Sigmoid colon (tissue), 4 donors: ENCODE measurements around the gene LMBR1.

Experiments used
- EP300 ChIP-seq, 4 donors: sonication (generic); formaldehyde crosslinking; IDR thresholded peaks; one replicate each; pipeline ENCODE4 v1.6.1; 2017; ENCODE audit warnings: antibody characterized with exemption in 4 of 4
- POLR2A ChIP-seq, 2 donors: fragments of 450-650 bp; IDR thresholded peaks; one replicate each; pipeline ENCODE4 v1.6.1; 2016; ENCODE audit warnings: antibody characterized with exemption in 2 of 2, mild to moderate bottlenecking in 2 of 2, moderate library complexity in 2 of 2
- TF ChIP-seq, protein P1 (sequence below), 4 experiments: fragments of 450-650 bp in 3 of 4; fragments of 200-600 bp in 1 of 4; IDR thresholded peaks; one replicate each; pipeline ENCODE4 v1.5.1; 2016 to 2019; ENCODE audit warnings: antibody characterized with exemption in 4 of 4, mild to moderate bottlenecking in 3 of 4, moderate library complexity in 2 of 4

DNA sequence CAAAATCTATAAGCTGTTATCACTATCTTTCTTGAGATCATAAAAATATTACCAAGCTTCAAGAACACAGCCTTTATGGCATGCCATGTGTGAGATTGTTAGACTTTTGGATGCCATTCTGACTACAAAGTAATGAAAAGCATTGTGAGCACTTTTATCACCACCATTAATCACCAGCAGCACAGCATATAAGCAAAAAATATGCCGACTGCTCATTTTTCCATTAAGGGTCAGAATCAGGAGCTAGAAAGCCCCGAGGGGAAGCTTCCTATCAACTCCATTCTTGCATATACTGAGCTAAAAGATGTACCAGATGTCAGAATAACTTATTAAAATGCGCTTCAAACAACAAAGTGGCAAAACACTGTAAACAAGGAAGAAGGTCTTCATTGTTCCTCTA, 114.3 kb downstream of the LMBR1 start:
- TF ChIP-seq, protein P1, sequence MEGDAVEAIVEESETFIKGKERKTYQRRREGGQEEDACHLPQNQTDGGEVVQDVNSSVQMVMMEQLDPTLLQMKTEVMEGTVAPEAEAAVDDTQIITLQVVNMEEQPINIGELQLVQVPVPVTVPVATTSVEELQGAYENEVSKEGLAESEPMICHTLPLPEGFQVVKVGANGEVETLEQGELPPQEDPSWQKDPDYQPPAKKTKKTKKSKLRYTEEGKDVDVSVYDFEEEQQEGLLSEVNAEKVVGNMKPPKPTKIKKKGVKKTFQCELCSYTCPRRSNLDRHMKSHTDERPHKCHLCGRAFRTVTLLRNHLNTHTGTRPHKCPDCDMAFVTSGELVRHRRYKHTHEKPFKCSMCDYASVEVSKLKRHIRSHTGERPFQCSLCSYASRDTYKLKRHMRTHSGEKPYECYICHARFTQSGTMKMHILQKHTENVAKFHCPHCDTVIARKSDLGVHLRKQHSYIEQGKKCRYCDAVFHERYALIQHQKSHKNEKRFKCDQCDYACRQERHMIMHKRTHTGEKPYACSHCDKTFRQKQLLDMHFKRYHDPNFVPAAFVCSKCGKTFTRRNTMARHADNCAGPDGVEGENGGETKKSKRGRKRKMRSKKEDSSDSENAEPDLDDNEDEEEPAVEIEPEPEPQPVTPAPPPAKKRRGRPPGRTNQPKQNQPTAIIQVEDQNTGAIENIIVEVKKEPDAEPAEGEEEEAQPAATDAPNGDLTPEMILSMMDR (IDR thresholded peaks at IDR 0.05): no peak
- TF ChIP-seq EP300 (IDR thresholded peaks at IDR 0.05) (no peak), POLR2A (IDR thresholded peaks at IDR 0.05) (no peak)
